GM23338 (cell line): ENCODE measurements around the gene RNF186. TPM values are rescaled to one million over a fixed set of nuclear protein-coding genes. Genes with fewer than 3 reads are reported as not detected.

Experiments
- ATAC-seq: fragments of 200-7000 bp; cut with Tn5 transposase; 3 replicates; pipeline ENCODE4 v1.9.1; 2020
- DNase-seq: peaks from one replicate; pipeline ENCODE4 v3.0.0-alpha.2; 2015; ENCODE audit warnings: low spot score
- H2AFZ ChIP-seq: fragments of 200-600 bp; sonication (generic); 2 replicates; pipeline ENCODE4 v1.8.0; 2016; ENCODE audit warnings: antibody characterized with exemption, mild to moderate bottlenecking, moderate library complexity
- H3F3A ChIP-seq: fragments of 200-600 bp; sonication (generic); replicated peaks from 2 replicates; pipeline ENCODE4 v1.8.0; 2017; ENCODE audit warnings: antibody characterized with exemption, mixed run types, low read depth
- H3K27ac ChIP-seq: fragments of 200-600 bp; sonication (generic); 2 replicates; pipeline ENCODE4 v1.6.1; 2016; ENCODE audit warnings: low read depth
- H3K27me3 ChIP-seq: fragments of 200-600 bp; sonication (generic); 2 replicates; pipeline ENCODE4 v1.8.0; 2016; ENCODE audit warnings: mild to moderate bottlenecking, mixed run types, moderate library complexity; ENCODE audit not compliant: insufficient read depth
- H3K36me3 ChIP-seq: fragments of 200-600 bp; sonication (generic); 2 replicates; pipeline ENCODE4 v1.8.0; 2016; ENCODE audit warnings: mild to moderate bottlenecking; ENCODE audit not compliant: insufficient read depth
- H3K4me1 ChIP-seq: fragments of 200-600 bp; sonication (generic); 2 replicates; pipeline ENCODE4 v1.8.0; 2016; ENCODE audit warnings: mild to moderate bottlenecking, moderate library complexity; ENCODE audit not compliant: insufficient read depth
- H3K4me2 ChIP-seq: fragments of 200-600 bp; sonication (generic); 2 replicates; pipeline ENCODE4 v1.7.1; 2017; ENCODE audit warnings: mixed run types
- H3K4me3 ChIP-seq: fragments of 200-600 bp; sonication (generic); 2 replicates; pipeline ENCODE4 v1.6.1; 2016; ENCODE audit warnings: mixed run types
- H3K79me2 ChIP-seq: fragments of 200-600 bp; sonication (generic); replicated peaks from 2 replicates; pipeline ENCODE4 v1.8.0; 2017; ENCODE audit warnings: mild to moderate bottlenecking; ENCODE audit not compliant: insufficient read depth
- H3K9me2 ChIP-seq: fragments of 200-600 bp; sonication (generic); 2 replicates; pipeline ENCODE4 v1.8.0; 2017; ENCODE audit not compliant: insufficient read depth
- H4K20me1 ChIP-seq: fragments of 200-600 bp; sonication (generic); replicated peaks from 2 replicates; pipeline ENCODE4 v1.8.0; 2017; ENCODE audit warnings: mild to moderate bottlenecking; ENCODE audit not compliant: insufficient read depth
- H3K27ac Mint-ChIP-seq: 2 replicates; pipeline ENCODE4 v1.8.0; 2020; ENCODE audit warnings: inconsistent platforms, mild to moderate bottlenecking, moderate library complexity, mixed read lengths
- H3K27me3 Mint-ChIP-seq: 3 replicates; pipeline ENCODE4 v1.8.0; 2022; ENCODE audit warnings: low read depth, mild to moderate bottlenecking, moderate library complexity, mixed read lengths, inconsistent platforms; ENCODE audit not compliant: insufficient read depth, poor library complexity
- H3K36me3 Mint-ChIP-seq: 3 replicates; pipeline ENCODE4 v1.8.0; 2021; ENCODE audit warnings: low read depth, mild to moderate bottlenecking, inconsistent platforms, moderate library complexity, mixed read lengths
- H3K4me1 Mint-ChIP-seq: 3 replicates; pipeline ENCODE4 v1.8.0; 2020; ENCODE audit warnings: mild to moderate bottlenecking, inconsistent platforms, mixed read lengths
- H3K4me3 Mint-ChIP-seq: 3 replicates; pipeline ENCODE4 v1.8.0; 2021; ENCODE audit warnings: moderate library complexity, mild to moderate bottlenecking, inconsistent platforms, mixed read lengths
- H3K9me3 Mint-ChIP-seq: 3 replicates; pipeline ENCODE4 v1.8.0; 2020; ENCODE audit warnings: moderate library complexity, mild to moderate bottlenecking, inconsistent platforms, mixed read lengths
- CREB1 ChIP-seq: fragments of 250-450 bp; sonication (Bioruptor Pico); IDR thresholded peaks from 2 replicates; pipeline ENCODE4 v1.5.0; 2020; ENCODE audit warnings: low read depth, mild to moderate bottlenecking, moderate library complexity
- CTCF ChIP-seq, 2 experiments: fragments of 200-600 bp in 1 of 2; sonication (generic) in 1 of 2; conservative IDR thresholded peaks; 2 replicates each; pipeline versions ENCODE4 v1.5.1 to v1.6.1; 2016 to 2017; ENCODE audit warnings: antibody characterized with exemption in 2 of 2, low read depth in 2 of 2, mild to moderate bottlenecking in 2 of 2, moderate library complexity in 1 of 2
- ETS1 ChIP-seq: IDR thresholded peaks from 2 replicates; pipeline ENCODE4 v1.6.1; 2016; ENCODE audit warnings: antibody characterized with exemption
- EZH2 ChIP-seq: fragments of 200-600 bp; sonication (generic); IDR thresholded peaks from one replicate; pipeline ENCODE4 v1.8.0; 2017; ENCODE audit warnings: antibody characterized with exemption, mild to moderate bottlenecking, low read depth; ENCODE audit not compliant: unreplicated experiment
- EZH2phosphoT487 ChIP-seq: fragments of 200-600 bp; sonication (generic); IDR thresholded peaks from one replicate; pipeline ENCODE4 v1.8.1; 2018; ENCODE audit warnings: antibody characterized with exemption; ENCODE audit not compliant: unreplicated experiment
- JUNB ChIP-seq: IDR thresholded peaks from one replicate; pipeline ENCODE4 v1.6.1; 2016; ENCODE audit warnings: antibody characterized with exemption; ENCODE audit not compliant: unreplicated experiment
- NANOG ChIP-seq: IDR thresholded peaks from 2 replicates; pipeline ENCODE4 v1.6.1; 2016; ENCODE audit warnings: antibody characterized with exemption, borderline replicate concordance
- POLR2AphosphoS5 ChIP-seq: IDR thresholded peaks from 2 replicates; pipeline ENCODE4 v1.6.1; 2016; ENCODE audit warnings: antibody characterized with exemption, low read depth
- REST ChIP-seq: IDR thresholded peaks from one replicate; pipeline ENCODE4 v1.6.1; 2018; ENCODE audit warnings: antibody characterized with exemption; ENCODE audit not compliant: unreplicated experiment
- STAT1 ChIP-seq: IDR thresholded peaks from one replicate; pipeline ENCODE4 v1.6.1; 2016; ENCODE audit warnings: antibody characterized with exemption; ENCODE audit not compliant: unreplicated experiment
- ZNF114 ChIP-seq: fragments of 250-450 bp; sonication (Bioruptor Pico); IDR thresholded peaks from 2 replicates; pipeline ENCODE4 v1.5.0; 2020; ENCODE audit warnings: mild to moderate bottlenecking, moderate library complexity
- ZNF331 ChIP-seq: fragments of 250-450 bp; sonication (Bioruptor Pico); IDR thresholded peaks from 2 replicates; pipeline ENCODE4 v1.5.0; 2020; ENCODE audit warnings: low read depth, mild to moderate bottlenecking, moderate library complexity
- ZNF462 ChIP-seq: fragments of 250-450 bp; sonication (Bioruptor Pico); IDR thresholded peaks from 2 replicates; pipeline ENCODE4 v1.5.0; 2020; ENCODE audit warnings: mild to moderate bottlenecking, moderate library complexity
- polyA plus RNA-seq: library from polyadenylated mRNA; unstranded; fragments of >200 nt; fragmentation: Nextera tagmentation; extraction: Ambion mirVana; gene quantifications from 2 replicates; pipeline ENCODE4 v1.2.1, GENCODE V29; 2016
- total RNA-seq: library from RNA; depleted of rRNA; stranded (reverse); fragments of >200 nt; shearing (Covaris generic); gene quantifications from 2 replicates; pipeline ENCODE4 v1.2.3, GENCODE V29; 2014

RNF186 gene
- total and polyA plus RNA-seq, 2 experiments from 2014 or later = not detected

GRCh38 chr1:19846338-19846737, 31.3 kb upstream of the RNF186 start (continued):
- TF ChIP-seq ZNF114 (CRISPR knock-in tag) (no peak), CREB1 (CRISPR knock-in tag) (no peak)

DNA sequence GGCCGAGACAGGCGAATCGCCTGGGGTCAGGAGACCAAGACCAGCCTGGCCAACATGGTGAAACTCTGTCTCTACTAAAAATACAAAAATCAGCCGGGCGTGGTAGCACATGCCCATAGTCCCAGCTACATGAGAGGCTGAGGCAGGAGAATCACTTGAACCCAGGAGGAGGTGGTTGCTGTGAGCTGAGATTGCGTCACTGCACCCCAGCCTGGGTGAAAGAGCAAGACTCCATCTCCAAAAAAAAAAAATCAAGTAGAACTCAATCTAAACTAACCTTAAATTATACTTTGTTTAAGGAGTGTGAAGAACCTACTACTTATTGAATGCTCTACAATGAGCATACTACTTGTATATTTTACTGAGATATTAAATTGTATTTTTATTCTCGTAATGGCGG, 30.5 kb upstream of the RNF186 start:
- H3K4me2 ChIP-seq = no peak overlapping the region
- peaks cover 6% of the 10 kb centered on the region for H3K4me1 Mint-ChIP-seq
- no peak for TF ChIP-seq ZNF114 (CRISPR knock-in tag)
- no peak for TF ChIP-seq NANOG
- TF ChIP-seq EZH2 = no peak
- TF ChIP-seq ZNF462 = no peak
- TF ChIP-seq CREB1 (CRISPR knock-in tag) = no peak
- TF ChIP-seq STAT1 = no peak
- TF ChIP-seq POLR2AphosphoS5 = no peak
- TF ChIP-seq ZNF331 (CRISPR knock-in tag) = no peak
- TF ChIP-seq ETS1 = no peak
- TF ChIP-seq EZH2phosphoT487 = no peak
- no peak for TF ChIP-seq JUNB
- no peak for TF ChIP-seq CTCF (conservative IDR thresholded peaks at IDR 0.05; ENCODE audit: low read depth in 2 of 2)
- TF ChIP-seq REST = no peak
- peaks cover 4% of the 10 kb centered on the region for H3K27me3 Mint-ChIP-seq
- no peaks in the 10 kb centered on the region for H3K9me2 ChIP-seq
- no peaks in the 10 kb centered on the region for H4K20me1 ChIP-seq
- no peaks in the 10 kb centered on the region for H3K79me2 ChIP-seq
- no peaks in the 10 kb centered on the region for H3K27me3 ChIP-seq
- H3K36me3 Mint-ChIP-seq = no peaks in the 10 kb centered on the region
- H3F3A ChIP-seq = no peaks in the 10 kb centered on the region
- no peak overlapping the region for H3K27ac ChIP-seq
- no peak overlapping the region for H3K4me3 ChIP-seq
- peak overlapping the region; percentile 47 for H2AFZ ChIP-seq
- no peak overlapping the region for H3K4me3 Mint-ChIP-seq
- H3K36me3 ChIP-seq = no peaks in the 10 kb centered on the region
- no peak for DNase-seq
- H3K9me3 Mint-ChIP-seq = no peaks in the 10 kb centered on the region
- no peak overlapping the region for H3K27ac Mint-ChIP-seq
- ATAC-seq = no peak
- no peaks in the 10 kb centered on the region for H3K4me1 ChIP-seq
